ENCODE results near the gene BST1.

Gene BST1
- total RNA-seq = 12.0 to 89.3 (median 22.4) reads per million in 18 experiments

- peak; percentile 88 to 92 for DNase-seq
These were observed at the start of gene BST1 for GRCh38 chr4:15702941-15703403. Gene BST1, plus strand, starts transcription at chr4:15703065. Its CDS starts 80 bp downstream, at chr4:15703145.

GRCh38 chr4:15653420-15653819 lies 49.4 kb upstream of the BST1 start:
- no peak for DNase-seq

DNA sequence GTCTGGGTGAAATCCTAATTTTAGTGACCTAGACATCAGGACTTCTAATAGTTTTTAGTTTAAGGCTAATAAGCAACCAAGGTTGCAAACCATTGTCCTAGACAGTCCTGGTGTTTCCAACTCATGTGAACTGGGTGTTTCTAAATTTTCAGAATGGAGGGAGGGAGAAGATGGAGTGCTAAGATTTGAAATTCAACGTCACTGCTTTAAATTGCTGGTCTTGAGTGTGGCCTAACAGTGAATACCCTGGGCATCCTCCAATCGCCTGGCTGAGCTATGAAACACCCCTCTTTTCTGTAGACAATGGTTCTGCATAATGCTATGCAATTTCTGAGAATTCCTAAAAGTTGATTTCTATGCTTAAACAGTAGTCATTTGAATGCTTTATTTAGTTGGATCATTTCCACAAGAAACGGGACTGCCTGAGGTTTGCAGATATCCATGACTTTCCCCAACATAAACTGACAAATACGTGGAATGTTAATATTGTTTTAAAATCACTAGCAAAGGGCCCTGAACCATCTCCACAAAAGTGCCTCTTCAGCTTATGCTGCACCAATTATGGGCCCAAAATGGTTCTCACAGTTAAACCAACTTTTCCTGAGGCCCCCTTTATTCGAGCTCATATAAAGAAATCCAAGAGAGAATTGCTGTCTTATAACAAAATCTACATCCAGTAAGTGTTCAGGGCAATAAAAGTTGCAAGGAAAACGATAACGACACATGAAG lies 48.8 kb upstream of the BST1 start:
- peak; percentile 37 to 63 for DNase-seq

DNA sequence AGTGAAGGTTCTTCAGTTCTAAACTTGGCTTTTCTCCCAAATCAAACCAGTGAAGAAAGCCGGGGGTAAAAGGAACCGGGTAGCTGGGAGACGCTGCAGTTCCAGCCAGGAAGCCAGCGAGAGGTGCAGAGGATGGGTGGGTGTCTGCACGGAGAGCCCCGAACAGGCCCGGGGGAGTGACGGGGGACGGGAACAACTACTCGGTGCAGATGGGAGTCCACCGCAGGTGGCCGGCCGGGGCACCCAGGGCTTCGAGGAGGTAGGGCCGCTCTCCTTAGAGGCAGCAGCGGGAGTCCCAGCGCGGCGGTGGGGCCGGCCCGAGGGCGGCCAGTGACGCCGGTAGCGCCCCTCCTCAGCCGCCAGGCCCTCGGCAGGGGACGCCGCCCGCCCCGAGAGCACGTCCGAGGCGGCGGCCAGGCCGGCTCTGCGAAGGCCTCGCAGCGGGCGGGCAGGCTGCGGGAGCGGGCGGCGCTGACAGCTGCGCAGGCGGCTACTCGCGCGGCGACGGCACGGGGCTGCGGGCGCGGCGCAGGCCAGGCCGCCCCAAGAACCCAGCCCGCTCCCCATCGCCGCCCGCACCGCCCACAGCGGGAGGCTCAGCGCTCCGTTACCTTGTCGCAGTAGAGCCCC lies 48.2 kb upstream of the BST1 start:
- DNase-seq = peak; percentile 30 to 57

DNA sequence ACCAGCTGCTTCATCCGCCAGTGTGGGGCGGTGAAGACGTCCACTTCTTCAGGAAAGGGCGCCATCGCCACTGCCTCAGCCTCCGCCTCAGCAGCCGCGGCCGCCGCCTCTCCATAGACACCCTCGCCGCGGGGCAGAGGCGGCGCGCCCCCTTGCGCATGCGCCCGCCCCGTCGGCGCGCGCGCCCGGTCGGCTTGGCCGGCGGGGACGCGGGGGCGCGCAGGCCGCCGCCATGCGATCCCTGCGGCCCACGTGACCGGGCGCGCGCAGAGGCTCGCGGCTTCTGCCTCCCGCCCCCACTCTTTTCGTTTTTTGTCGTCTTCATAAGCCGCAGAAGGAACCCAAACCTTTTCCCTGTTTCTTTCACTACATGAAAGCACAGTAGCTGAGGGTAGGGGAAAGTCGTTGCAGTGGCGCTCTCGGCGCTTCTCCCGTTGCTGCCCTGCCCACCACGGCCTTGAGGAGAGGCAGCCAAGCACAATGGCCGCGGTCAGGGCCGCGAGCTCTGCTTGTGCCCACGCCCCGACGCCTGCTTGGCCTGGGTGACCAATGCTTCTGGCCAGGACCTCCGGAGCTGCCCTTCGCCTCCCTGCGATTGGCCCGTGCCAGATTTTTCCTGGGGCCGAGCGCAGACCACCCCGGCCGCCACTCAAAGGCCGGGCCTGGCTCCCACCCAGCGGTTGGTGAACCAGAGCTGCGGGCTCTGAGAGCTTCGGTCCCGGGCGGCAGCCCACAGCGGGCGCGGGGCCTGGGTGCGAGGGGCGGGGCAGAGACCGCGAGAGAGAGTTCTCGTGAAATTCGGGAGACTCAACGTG lies 47.4 kb upstream of the BST1 start, which contains the start of gene FBXL5:
FBXL5 (minus strand) TSS at position 135 of the 815 bp plus-strand sequence; CDS start at position 65, 70 bp downstream.
- DNase-seq = peak; percentile 89 to 95

- no peak for DNase-seq
These were observed 46.8 kb upstream of the BST1 start for GRCh38 chr4:15656038-15656470.

- DNase-seq = peak in 1 of 2 donors; percentile 34
These were observed 45.5 kb upstream of the BST1 start for GRCh38 chr4:15657366-15657765.

DNA sequence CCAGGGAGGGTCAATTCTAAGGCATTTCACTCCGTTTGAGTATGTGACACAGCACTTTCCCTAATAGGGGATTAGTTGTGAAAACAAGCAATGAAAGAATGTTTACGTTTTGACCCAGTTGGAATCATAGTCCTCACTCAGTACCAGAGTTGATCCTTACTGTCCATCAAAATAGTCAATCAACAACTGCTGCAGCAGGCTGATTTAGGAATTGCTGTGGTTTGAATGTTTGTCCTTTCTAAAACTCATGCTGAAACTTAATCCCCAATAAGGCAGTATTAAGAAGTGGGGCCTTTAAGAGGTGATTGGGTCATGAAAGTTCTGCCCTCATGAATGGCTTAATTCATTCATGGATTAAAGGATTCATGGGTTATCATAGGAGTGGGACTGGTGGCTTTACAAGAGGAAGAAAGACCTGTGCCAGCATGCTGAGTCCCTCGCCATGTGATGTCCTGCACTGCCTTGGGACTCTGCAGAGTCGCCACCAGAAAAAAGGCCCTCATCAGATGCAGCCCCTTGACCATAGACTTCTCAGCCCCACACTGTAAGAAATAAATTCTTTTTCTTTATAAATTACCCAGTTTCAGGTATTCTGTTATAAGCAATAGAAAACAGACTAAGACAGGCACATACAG lies 44.6 kb upstream of the BST1 start:
- peak; percentile 55 to 63 for DNase-seq

GRCh38 chr4:15658781-15659180 lies 44.1 kb upstream of the BST1 start:
- no peak for DNase-seq

GRCh38 chr4:15659768-15660570 lies 42.9 kb upstream of the BST1 start:
- peak; percentile 94 to 100 for DNase-seq

- DNase-seq = peak; percentile 80 to 95
These were observed 37.0 kb upstream of the BST1 start for GRCh38 chr4:15665753-15666365.

- DNase-seq = no peak
These were observed 35.9 kb upstream of the BST1 start for GRCh38 chr4:15667006-15667405.

GRCh38 chr4:15668566-15669435 lies 34.1 kb upstream of the BST1 start:
- DNase-seq = no peak

DNA sequence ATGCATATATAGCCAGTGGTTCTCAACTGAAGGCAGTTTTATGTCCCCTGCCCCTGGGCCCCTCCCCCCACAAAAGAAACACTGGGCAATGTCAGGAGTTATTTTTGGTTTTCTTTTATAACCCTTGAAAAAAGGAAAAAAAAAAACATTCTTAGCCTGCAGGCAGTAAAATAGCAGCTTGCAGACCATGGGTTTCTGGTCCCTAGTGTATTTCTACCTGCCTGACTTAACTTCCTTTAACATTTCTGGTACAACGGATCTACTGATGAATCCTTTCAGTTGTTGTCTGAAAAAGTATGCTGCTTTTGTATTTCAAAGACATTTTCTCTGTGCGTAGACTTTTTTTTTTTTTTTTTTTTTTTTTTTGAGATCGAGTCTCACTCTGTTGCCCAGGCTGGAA lies 32.3 kb upstream of the BST1 start:
- DNase-seq = no peak

DNA sequence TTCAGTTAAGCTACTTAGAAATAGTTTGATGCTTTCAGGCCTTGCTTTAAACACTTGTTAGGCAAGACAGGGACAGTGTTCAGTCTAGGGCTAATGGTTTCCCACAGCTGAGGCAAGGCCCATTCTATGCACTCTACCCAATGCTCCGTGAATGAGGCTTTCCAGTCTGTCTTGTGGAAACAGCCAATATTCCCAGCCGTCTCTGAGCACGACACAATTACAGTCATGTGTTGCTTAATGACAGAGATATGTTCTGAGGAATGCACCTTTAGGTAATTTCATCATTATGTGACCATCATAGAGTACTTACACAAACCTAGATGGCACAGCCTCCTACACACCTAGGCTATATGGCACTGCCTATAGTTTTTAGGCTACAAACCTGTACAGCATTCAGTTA lies 30.8 kb upstream of the BST1 start:
- no peak for DNase-seq

DNA sequence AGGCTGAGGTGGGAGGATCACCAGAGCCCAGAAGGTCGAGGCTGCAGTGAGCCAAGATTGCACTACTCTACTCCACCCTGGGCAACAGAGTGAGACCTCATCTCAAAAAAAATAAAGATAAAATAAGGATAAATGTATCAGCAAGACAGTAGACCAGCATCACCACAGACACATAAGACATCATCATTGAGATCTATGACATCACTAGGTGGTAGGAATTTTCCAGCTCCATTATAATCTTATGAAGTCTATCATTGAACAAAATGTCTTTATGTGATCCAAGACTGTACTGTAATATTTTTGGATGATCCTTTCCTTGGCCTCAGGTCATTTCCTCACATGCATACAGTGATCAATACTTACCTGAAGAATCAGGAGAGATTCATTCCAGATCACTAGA lies 29.5 kb upstream of the BST1 start:
- DNase-seq = no peak

DNA sequence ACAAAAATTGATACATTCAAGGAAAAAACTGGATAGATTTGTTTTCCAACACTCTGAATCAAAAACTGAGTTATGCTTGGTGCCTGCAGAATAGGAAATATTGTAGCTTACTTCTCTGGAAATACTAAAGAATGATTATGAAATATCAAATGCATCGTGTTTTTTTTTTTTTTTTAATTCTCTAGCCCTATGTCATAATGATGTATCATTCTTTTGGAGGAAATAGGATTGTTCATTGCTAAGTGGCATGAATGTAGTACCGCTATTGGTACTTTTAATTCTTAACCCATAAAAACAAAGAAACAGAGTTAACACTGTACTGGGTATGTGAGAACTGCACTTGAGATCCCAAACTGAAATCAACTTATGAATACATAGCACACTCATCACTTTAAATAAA lies 28.8 kb upstream of the BST1 start:
- peak in 1 of 2 donors; percentile 76 for DNase-seq

DNA sequence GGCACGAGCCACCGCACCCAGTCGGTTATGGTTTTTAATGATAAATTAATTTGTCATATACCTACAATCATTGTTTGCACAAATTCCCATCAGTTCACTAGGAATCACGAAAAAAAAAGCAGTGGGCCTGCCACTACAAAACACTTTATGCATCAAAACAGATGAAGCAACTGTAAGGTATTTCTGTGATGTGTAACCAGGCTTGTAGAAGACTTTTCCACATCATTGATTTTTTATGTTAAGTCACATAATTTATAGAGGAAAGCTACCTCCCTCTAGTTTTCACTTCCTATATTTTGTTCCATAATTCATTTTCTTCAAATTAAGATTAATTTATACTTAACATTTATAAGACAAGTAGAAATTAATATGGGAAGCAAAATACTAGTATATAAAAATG lies 27.9 kb upstream of the BST1 start:
- DNase-seq = no peak

DNA sequence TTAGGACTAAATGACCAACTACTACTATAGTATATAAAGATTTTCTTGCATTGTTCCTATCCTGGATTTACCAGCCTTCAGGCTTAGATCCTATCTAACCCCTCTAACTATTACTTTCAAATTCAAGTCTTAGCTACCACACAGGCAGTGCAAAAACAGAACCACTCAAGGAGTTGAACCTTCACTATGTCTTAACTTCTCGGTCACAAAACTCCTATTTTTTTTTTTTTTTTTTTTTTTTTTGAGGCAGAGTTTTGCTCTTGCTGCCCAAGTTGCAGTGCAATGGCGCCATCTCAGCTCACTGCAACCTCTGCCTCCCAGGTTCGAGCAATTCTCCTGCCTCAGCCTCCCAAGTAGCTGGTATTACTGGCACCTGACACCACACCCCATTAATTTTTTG lies 27.5 kb upstream of the BST1 start:
- DNase-seq = peak; percentile 43 to 59

- no peak for DNase-seq
These were observed 26.8 kb upstream of the BST1 start for GRCh38 chr4:15676039-15676438.
